ENCODE results near the gene ANTXR2.

Gene ANTXR2

GRCh38 chr4:80111276-80111675 lies 38.2 kb upstream of the ANTXR2 start:
- TF ChIP-seq CTCF (conservative IDR thresholded peaks at IDR 0.05; ENCODE audit: low read length): no peak
- no peak overlapping the region for H3K4me3 ChIP-seq (ENCODE audit: low read length)
- no peak for DNase-seq (ENCODE audit: low read depth)

DNA sequence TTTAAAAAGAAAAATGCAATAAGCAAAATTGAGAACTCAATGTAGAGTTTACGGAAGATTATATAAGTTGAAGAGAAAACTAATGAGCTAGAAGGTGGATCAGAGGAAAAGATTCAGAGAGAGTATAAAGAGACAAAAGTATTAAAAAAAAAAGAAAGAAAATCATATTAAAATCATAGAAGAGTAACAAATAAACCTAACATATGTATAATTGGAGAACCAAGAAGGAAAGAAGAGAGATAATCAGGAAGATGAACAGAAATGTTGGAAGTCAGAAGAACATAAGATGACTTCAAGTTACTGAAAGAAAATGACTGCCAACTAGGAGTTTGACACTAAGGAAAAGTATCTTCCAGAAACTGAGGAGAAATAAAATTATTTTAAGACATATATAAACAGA lies 34.3 kb upstream of the ANTXR2 start:
- no peak for DNase-seq (ENCODE audit: low read depth)
- TF ChIP-seq CTCF (conservative IDR thresholded peaks at IDR 0.05; ENCODE audit: low read length): no peak
- H3K4me3 ChIP-seq (ENCODE audit: low read length): no peak overlapping the region

- no peak for TF ChIP-seq CTCF (conservative IDR thresholded peaks at IDR 0.05; ENCODE audit: low read length)
Observed at GRCh38 chr4:80104927-80105326, 31.9 kb upstream of the ANTXR2 start.

DNA sequence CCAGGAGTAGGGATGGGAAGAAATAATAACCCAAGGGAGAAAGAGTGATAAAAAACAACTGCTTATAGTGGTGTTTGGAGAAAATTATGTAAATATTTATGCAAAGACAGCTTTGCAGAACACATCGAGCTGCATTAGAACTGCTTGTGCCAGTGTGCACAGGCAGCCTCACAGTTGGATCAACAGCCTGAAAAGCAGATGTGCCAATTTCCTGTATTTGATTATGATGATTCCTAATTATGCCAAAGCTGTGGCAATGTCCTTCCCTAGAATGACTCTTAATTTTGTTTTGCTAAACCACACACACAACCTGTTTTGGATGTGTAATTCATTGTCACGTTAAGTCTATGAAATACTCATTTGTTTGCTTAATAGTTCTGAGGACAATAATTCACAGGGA lies 30.6 kb upstream of the ANTXR2 start:
- no peak for TF ChIP-seq CTCF (conservative IDR thresholded peaks at IDR 0.05; ENCODE audit: low read length)
- no peak overlapping the region for H3K4me3 ChIP-seq (ENCODE audit: low read length)
- no peak for DNase-seq (ENCODE audit: low read depth)

More at GRCh38 chr4:80104927-80105326, 31.9 kb upstream of the ANTXR2 start:
- H3K4me3 ChIP-seq (ENCODE audit: low read length): no peak overlapping the region
- DNase-seq (ENCODE audit: low read depth): no peak

DNA sequence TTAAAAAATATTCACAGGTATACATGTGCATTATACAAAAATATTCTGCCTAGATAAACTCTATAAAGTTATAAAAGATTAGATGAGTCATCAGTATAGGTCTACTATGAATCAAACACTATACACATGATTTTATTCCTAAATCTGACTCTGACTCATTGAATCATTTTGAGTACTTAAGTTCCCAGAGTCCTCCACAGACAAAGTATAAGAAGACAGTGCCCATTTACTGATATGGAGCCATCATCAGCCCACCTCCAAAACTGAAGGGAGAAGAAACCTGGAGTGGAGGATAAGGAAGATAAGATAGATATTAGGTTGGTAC lies 28.7 kb upstream of the ANTXR2 start:
- H3K4me3 ChIP-seq (ENCODE audit: low read length): no peak overlapping the region
- DNase-seq (ENCODE audit: low read depth): no peak
- no peak for TF ChIP-seq CTCF (conservative IDR thresholded peaks at IDR 0.05; ENCODE audit: low read length)

- DNase-seq (ENCODE audit: low read depth): no peak
- no peak for TF ChIP-seq CTCF (conservative IDR thresholded peaks at IDR 0.05; ENCODE audit: low read length)
- H3K4me3 ChIP-seq (ENCODE audit: low read length): no peak overlapping the region
Observed at GRCh38 chr4:80101071-80101791, 28.2 kb upstream of the ANTXR2 start.

- H3K4me3 ChIP-seq (ENCODE audit: low read length): no peak overlapping the region
- TF ChIP-seq CTCF (conservative IDR thresholded peaks at IDR 0.05; ENCODE audit: low read length): no peak
- no peak for DNase-seq (ENCODE audit: low read depth)
Observed at GRCh38 chr4:80099671-80100070, 26.6 kb upstream of the ANTXR2 start.
